Bone marrow (tissue), 2 donors: ENCODE measurements around the gene DNAAF8.
"Not testable (repeated sequence)": the region's sequence is repeated elsewhere in the genome, so short reads cannot be mapped to it uniquely, and the experiment has no call there.

ENCODE experiments used
- DNase-seq, 2 donors: peaks; one replicate each; lab custom pipeline; 2025; lab: John Stamatoyannopoulos, UW

DNAAF8 gene

DNA sequence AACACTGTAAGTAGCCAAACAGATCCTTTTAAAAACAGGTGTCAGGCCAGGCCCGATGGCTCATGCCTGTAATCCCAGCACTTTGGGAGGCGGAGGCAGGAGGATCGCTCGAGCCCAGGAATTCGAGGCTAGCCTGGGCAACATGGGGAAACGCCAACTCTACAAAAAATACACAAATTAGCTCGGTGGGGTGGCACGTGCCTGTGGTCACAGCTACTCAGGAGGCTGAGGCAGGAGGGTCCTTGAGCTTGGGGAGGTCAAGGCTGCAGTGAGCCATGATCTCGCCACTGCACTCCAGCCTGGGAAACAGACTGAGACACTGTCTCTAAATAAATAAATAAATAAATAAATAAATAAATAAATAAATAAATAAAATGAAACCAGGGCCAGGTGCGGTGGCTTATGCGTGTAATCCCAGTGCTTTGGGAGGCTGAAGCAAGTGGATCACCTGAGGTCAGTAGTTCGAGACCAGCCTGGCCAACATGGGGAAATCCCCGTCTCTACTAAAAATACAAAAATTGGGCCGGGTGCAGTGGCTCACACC, 50.2 kb downstream of the DNAAF8 start:
- not testable (repeated sequence) for DNase-seq

DNA sequence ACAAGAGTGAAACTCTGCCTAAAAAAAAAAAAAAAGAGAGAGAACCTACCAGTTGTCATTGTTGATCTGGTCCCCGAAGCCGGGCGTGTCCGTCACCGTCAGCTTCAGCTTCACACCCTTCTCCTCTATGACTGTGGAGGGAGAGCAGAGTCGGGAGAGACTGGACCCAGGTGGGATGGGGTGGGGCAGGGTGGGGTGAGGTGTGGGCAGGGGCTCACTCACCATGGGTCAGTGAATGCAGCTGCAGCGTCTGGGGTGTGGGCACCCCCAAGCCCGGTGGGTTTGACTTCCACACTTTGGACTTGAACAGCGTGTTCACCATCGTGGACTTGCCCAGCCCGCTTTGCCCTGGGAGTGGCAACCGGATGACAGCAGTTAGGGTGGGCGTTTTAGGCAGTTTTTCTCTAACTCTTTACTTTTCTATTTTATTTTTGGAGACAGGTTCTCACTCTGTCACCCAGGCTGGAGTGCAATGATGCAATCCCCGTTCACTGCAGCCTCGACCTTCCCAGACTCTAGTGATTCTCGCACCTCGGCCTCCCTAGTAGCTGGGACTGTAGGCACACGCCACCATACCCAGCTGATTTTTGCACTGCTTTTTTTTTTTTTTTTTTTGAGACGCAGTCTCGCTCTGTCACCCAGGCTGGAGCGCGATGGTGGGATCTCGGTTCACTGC, 51.6 kb downstream of the DNAAF8 start:
- no peak for DNase-seq

DNA sequence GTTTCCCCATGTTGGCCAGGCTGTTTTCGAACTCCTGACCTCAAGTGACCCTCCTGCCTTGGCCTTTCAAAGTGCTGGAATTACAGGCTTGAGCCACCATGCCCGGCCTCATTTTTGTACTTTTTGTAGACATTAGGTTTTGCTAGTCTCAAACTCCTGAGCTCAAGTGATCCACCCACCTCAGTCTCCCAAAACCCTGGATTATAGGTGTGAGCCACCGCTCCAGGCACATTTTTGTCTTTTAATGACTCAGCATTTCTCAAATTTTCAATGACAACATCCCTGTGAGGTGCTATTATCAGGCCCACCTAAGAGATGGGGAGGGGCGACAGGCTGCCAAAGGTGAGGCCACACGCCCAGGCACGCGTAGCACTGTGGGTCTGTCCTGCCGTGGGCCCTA, 52.7 kb downstream of the DNAAF8 start:
- DNase-seq = no peak

DNA sequence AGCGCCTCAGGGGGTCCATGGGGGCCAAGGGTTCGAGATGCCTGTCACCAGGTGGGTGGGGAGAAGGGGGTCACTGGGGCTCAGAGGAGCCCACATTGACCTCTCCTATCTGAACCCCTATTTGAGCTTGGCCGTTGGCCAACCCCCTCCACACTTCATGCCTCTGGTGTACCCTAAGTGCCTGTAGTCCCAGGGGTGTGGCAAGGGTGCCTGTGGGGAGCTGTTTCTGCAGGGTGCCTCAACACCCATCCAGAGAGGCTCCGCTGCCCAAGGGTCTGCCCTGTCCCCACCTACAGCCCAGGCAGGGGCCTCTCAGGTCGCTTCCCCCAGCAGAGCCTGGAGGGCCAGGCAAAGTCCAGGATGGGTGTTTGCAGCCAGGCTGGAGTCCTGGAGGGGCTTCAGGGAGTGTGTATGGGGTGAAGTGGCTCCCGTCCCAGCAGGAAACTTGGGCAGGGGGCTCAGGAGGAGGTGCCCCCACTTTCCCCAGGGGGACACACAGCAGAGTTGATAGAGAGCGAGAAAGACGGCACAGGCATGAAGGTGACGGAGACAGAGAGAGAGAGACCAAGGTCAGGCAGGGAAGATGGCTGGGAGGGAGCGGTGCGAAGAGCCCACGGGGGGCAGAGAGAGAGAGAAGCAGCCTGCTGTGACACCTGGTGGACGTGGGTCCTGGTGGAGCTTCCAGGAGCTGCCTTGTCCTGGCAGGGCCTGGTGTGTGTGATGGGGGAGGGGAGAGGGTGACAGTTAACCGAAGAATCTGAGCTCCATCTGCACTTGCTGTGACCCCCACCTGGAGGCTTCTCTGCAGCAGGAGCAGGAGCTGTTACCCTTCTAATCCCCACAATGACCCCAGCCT, 53.5 kb downstream of the DNAAF8 start, which contains the start of gene SEPTIN12:
TSS of gene SEPTIN12 (minus strand) at position 719 of the 856 bp plus-strand sequence. CDS start at position 19, 700 bp downstream.
- DNase-seq = no peak

- no peak for DNase-seq
These were observed 54.2 kb downstream of the DNAAF8 start for GRCh38 chr16:4788489-4788889.

- no peak for DNase-seq
These were observed 54.6 kb downstream of the DNAAF8 start for GRCh38 chr16:4788910-4789309.

GRCh38 chr16:4790261-4790660, 55.9 kb downstream of the DNAAF8 start:
- DNase-seq = no peak

GRCh38 chr16:4790871-4791270, 56.5 kb downstream of the DNAAF8 start:
- no peak for DNase-seq

DNA sequence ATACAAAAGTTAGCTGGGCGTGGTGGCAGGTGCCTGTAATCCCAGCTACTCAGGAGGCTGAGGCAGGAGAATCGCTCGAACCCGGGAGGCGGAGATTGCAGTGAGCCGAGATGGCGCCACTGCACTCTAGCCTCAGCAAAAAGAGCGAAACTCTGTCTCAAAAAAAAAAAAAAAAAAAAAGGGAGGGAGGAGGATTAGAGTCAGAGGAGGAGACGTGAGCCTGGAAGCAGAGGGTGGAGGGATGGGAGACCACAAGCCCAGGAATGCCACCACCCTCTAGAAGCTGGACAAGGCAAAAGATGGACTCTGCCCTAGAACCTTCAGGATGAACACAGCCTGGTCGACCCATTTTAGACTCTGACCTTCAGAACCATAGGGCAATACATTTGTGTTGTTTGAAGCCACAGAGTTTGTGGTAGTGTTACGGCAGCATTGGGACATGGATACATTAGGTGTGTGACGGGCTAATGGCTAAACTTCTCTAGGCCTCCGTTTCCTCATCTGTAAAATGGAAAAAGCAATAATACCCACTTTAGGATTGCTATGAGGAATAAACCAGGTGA, 58.7 kb downstream of the DNAAF8 start:
- no peak for DNase-seq

DNA sequence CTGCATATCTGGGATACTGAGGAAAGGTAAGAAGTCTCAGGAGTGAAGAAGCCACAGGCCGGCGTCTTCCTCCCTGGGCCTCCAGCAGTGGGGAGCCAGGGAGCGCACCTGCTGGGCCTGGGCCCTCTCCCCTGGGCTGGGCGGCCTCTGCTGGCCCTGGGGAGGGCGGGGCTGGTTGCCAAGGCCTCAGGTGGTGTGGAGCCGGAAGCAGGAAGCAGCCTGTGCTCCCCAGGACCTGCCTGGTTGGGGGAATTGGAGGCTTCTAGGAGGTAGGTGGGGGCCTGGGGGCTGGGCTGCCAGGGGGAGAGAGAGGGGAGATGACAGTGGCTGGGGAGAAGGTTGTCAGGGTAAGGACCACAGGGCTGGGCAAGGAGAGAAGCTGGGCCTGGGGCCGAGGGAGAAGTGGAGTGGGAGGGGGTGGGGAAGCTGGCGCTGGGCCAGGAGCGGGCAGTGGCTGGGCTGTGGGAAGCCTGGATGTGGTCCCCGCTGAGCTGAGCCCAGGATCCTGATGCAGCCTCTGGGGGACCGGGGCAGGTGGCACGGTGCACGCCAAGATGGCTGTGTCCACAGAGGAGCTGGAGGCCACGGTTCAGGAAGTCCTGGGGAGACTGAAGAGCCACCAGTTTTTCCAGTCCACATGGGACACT, 61.0 kb downstream of the DNAAF8 start, which contains the start of gene SMIM22:
TSS of gene SMIM22 (plus strand) at position 189 of the 647 bp plus-strand sequence. CDS start at position 555, 366 bp downstream.
- no peak for DNase-seq

DNA sequence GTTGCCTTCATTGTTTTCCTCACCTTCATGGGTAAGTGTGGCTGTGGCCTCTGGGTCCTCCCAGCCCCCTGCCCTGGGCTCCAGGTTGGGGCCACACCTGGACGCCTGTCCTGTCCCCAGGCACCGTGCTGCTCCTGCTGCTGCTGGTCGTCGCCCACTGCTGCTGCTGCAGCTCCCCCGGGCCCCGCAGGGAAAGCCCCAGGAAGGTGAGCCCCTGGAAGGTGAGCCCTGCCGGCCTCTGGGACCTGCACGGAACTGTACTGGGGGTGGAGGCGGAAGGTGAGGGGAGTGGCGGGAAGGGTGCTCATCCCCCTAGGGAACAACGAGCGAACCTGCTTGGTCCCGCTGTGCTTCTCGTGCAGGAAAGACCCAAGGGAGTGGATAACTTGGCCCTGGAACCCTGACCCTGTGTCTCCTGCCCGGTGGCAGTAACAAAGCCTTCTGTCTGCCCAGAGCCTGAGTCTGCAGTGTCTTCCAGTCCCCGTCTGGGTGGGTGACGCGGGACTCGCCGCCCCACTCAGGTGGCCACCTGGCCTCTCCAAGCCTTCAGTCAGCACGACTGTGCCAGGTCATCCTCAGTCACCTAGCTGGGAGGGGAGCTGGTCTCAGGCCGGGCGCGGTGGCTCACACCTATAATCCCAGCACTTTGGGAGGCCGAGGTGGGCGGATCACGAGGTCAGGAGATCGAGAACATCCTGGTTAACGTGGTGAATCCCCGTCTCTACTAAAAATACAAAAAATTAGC, 61.7 kb downstream of the DNAAF8 start:
- no peak for DNase-seq

GRCh38 chr16:4796982-4797804, 62.9 kb downstream of the DNAAF8 start:
- DNase-seq = no peak

DNA sequence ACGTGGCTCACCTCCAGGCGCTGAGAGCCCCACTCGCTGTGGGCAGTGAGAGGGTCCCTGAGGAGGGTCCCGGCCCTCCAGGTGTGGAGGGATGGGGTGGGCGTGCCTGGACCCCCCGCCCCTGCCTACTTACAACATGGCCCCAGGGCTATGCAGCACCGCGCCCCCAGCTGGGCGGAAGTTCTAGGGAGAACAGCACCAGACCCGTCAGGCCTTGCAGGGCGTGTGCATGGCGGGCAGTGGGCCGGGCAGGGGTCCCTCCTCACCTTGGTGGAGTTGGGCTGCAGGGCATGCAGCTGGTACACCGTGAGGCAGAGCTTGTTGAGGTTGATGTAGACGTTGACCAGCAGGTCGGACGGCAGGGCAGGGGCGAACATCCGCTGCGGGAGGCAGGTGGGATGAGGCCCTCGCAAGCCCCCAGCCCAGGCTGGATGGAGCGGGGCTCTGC, 63.5 kb downstream of the DNAAF8 start:
- DNase-seq = no peak

GRCh38 chr16:4798456-4798855, 64.1 kb downstream of the DNAAF8 start:
- DNase-seq = no peak
